H9 (cell line): ENCODE results near the gene TREML4. TPM values are rescaled to one million over a fixed set of nuclear protein-coding genes. Genes with fewer than 3 reads are reported as not detected.

Source experiments
- DNase-seq: peaks from one replicate; pipeline ENCODE4 v3.0.0-alpha.2; 2017
- H2AFZ ChIP-seq: one replicate; pipeline ENCODE4 v1.6.1; 2013; ENCODE audit warnings: mild to moderate bottlenecking, low read length, control low read depth, moderate library complexity
- H2AK5ac ChIP-seq: 2 replicates; pipeline ENCODE4 v1.6.1; 2013; ENCODE audit warnings: low read length, control low read depth, mixed read lengths; ENCODE audit not compliant: insufficient read length
- H2BK120ac ChIP-seq: one replicate; pipeline ENCODE4 v1.6.1; 2013; ENCODE audit warnings: low read depth, mild to moderate bottlenecking, low read length, control low read depth, inconsistent platforms; ENCODE audit not compliant: poor library complexity, severe bottlenecking
- H2BK12ac ChIP-seq: 2 replicates; pipeline ENCODE4 v1.6.1; 2013; ENCODE audit warnings: low read length, control low read depth, mixed read lengths, low read depth; ENCODE audit not compliant: insufficient read length
- H2BK15ac ChIP-seq: 2 replicates; pipeline ENCODE4 v1.6.1; 2013; ENCODE audit warnings: low read depth, low read length, control low read depth
- H2BK20ac ChIP-seq: one replicate; pipeline ENCODE4 v1.6.1; 2013; ENCODE audit warnings: low read depth, mild to moderate bottlenecking, low read length, control low read depth, inconsistent platforms; ENCODE audit not compliant: poor library complexity, severe bottlenecking
- H2BK5ac ChIP-seq: 2 replicates; pipeline ENCODE4 v1.6.1; 2013; ENCODE audit warnings: low read length, control low read depth, mixed read lengths; ENCODE audit not compliant: insufficient read length
- H3K14ac ChIP-seq: 2 replicates; pipeline ENCODE4 v1.6.1; 2013; ENCODE audit warnings: low read length, control low read depth; ENCODE audit not compliant: insufficient read depth
- H3K18ac ChIP-seq: 2 replicates; pipeline ENCODE4 v1.6.1; 2013; ENCODE audit warnings: low read depth, mild to moderate bottlenecking, mixed read lengths, low read length, control low read depth; ENCODE audit not compliant: insufficient read length
- H3K23ac ChIP-seq: 2 replicates; pipeline ENCODE4 v1.6.1; 2013; ENCODE audit warnings: low read length, control low read depth, mixed read lengths, low read depth; ENCODE audit not compliant: insufficient read length
- H3K23me2 ChIP-seq: 2 replicates; pipeline ENCODE4 v1.6.1; 2013; ENCODE audit warnings: low read depth, mild to moderate bottlenecking, mixed read lengths, low read length, control low read depth; ENCODE audit not compliant: insufficient read length, poor library complexity, severe bottlenecking
- H3K27ac ChIP-seq: 2 replicates; pipeline ENCODE4 v1.5.1; 2013; ENCODE audit warnings: low read length, control low read depth, mixed read lengths, low read depth; ENCODE audit not compliant: insufficient read length
- H3K27me3 ChIP-seq: 2 replicates; pipeline ENCODE4 v1.6.1; 2013; ENCODE audit warnings: low read length, control low read depth, inconsistent platforms; ENCODE audit not compliant: insufficient read depth
- H3K4ac ChIP-seq: 2 replicates; pipeline ENCODE4 v1.6.1; 2013; ENCODE audit warnings: low read depth, mild to moderate bottlenecking, control low read depth, inconsistent platforms, low read length, moderate library complexity
- H3K4me1 ChIP-seq: 2 replicates; pipeline ENCODE4 v1.6.1; 2013; ENCODE audit warnings: low read length, control low read depth, inconsistent platforms; ENCODE audit not compliant: insufficient read depth
- H3K4me2 ChIP-seq: 2 replicates; pipeline ENCODE4 v1.6.1; 2013; ENCODE audit warnings: low read length, control low read depth, mixed read lengths; ENCODE audit not compliant: insufficient read length, insufficient read depth
- H3K56ac ChIP-seq: 2 replicates; pipeline ENCODE4 v1.6.1; 2013; ENCODE audit warnings: low read depth, mild to moderate bottlenecking, mixed read lengths, low read length, control low read depth; ENCODE audit not compliant: insufficient read length
- H3K79me1 ChIP-seq: 2 replicates; pipeline ENCODE4 v1.6.1; 2013; ENCODE audit warnings: low read depth, mild to moderate bottlenecking, moderate library complexity, low read length, control low read depth, inconsistent platforms; ENCODE audit not compliant: insufficient read depth, poor library complexity, severe bottlenecking
- H3K79me2 ChIP-seq: 2 replicates; pipeline ENCODE4 v1.6.1; 2013; ENCODE audit warnings: low read length, control low read depth, inconsistent platforms; ENCODE audit not compliant: insufficient read depth
- H3K9ac ChIP-seq: 2 replicates; pipeline ENCODE4 v1.6.1; 2013; ENCODE audit warnings: low read length, control low read depth, mixed read lengths; ENCODE audit not compliant: insufficient read length; ENCODE audit errors: extremely low read depth
- H3K9me3 ChIP-seq: one replicate; pipeline ENCODE4 v1.6.1; 2013; ENCODE audit warnings: low read depth, low read length, inconsistent platforms; ENCODE audit not compliant: control insufficient read depth
- H3T11ph ChIP-seq: one replicate; pipeline ENCODE4 v1.6.1; 2013; ENCODE audit warnings: mild to moderate bottlenecking, low read length, control low read depth, inconsistent platforms
- H4K20me1 ChIP-seq: one replicate; pipeline ENCODE4 v1.6.1; 2013; ENCODE audit not compliant: control insufficient read depth, insufficient read length, insufficient read depth
- H4K5ac ChIP-seq: 2 replicates; pipeline ENCODE4 v1.6.1; 2013; ENCODE audit warnings: low read depth, mild to moderate bottlenecking, mixed read lengths, low read length, control low read depth; ENCODE audit not compliant: insufficient read length
- H4K8ac ChIP-seq: replicated peaks from 2 replicates; pipeline ENCODE4 v1.6.1; 2013; ENCODE audit warnings: low read length, control low read depth, mixed read lengths, low read depth; ENCODE audit not compliant: insufficient read length
- H4K91ac ChIP-seq: 2 replicates; pipeline ENCODE4 v1.6.1; 2013; ENCODE audit warnings: low read depth, mild to moderate bottlenecking, moderate library complexity, mixed read lengths, low read length, control low read depth; ENCODE audit not compliant: insufficient read length
- H3K27ac Mint-ChIP-seq, 3 experiments: 2 replicates in 2 of 3; 3 replicates in 1 of 3; pipeline ENCODE4 v1.8.0; 2020 to 2021; ENCODE audit warnings: mixed read lengths in 3 of 3, mild to moderate bottlenecking in 1 of 3, moderate library complexity in 1 of 3
- H3K27me3 Mint-ChIP-seq: 2 replicates; pipeline ENCODE4 v1.8.0; 2021; ENCODE audit warnings: low read depth, mild to moderate bottlenecking, moderate library complexity, mixed read lengths
- H3K36me3 Mint-ChIP-seq, 3 experiments: 2 replicates in 2 of 3; 3 replicates in 1 of 3; pipeline ENCODE4 v1.8.0; 2020 to 2021; ENCODE audit warnings: low read depth in 3 of 3, mixed read lengths in 3 of 3; ENCODE audit not compliant: insufficient read depth in 1 of 3
- H3K4me1 Mint-ChIP-seq, 2 experiments: 2 replicates each; pipeline ENCODE4 v1.8.0; 2020; ENCODE audit warnings: mixed read lengths in 2 of 2
- H3K4me3 Mint-ChIP-seq, 2 experiments: 2 replicates in 1 of 2; 3 replicates in 1 of 2; pipeline ENCODE4 v1.8.0; 2020 to 2021; ENCODE audit warnings: mild to moderate bottlenecking in 2 of 2, mixed read lengths in 2 of 2, moderate library complexity in 1 of 2
- H3K9me3 Mint-ChIP-seq, 2 experiments: 2 replicates in 1 of 2; 3 replicates in 1 of 2; pipeline ENCODE4 v1.8.0; 2020; ENCODE audit warnings: mild to moderate bottlenecking in 2 of 2, mixed read lengths in 2 of 2, moderate library complexity in 1 of 2
- CTCF ChIP-seq: fragments of 200-600 bp; sonication (generic); conservative IDR thresholded peaks from 3 replicates; pipeline ENCODE4 v1.8.0; 2021; ENCODE audit warnings: antibody characterized with exemption, mild to moderate bottlenecking
- WGBS: extraction: QIAGEN DNeasy Blood & Tissue Kit; methylation state at CpG from one replicate; pipeline ENCODE4 v1.1.7; 2013; ENCODE audit warnings: missing lambda C conversion rate, low lambda C conversion rate, mixed read lengths; ENCODE audit not compliant: insufficient read length; ENCODE audit errors: extremely low coverage; 5-methylcytosine and 5-hydroxymethylcytosine counted together
- total RNA-seq: library from RNA; stranded (reverse); gene quantifications from 2 replicates; pipeline ENCODE4 v1.2.1, GENCODE V29; 2021

The TREML4 gene
- total RNA-seq, 1 experiment from 2014 or later = not detected

- DNase-seq = no peak
- Mint-ChIP-seq H3K36me3 (no peaks in the 10 kb centered on the region), H3K9me3 (no peaks in the 10 kb centered on the region), H3K4me3 (no peak overlapping the region), H3K27ac (no peak overlapping the region), H3K4me1 (peaks cover 21% of the 10 kb centered on the region in 2 experiments), H3K27me3 (peaks cover 10% of the 10 kb centered on the region)
- no peaks in the 10 kb centered on the region for H3K79me1 ChIP-seq
- no peak overlapping the region for H3T11ph ChIP-seq
- no peak overlapping the region for H2AK5ac ChIP-seq
- H3K79me2 ChIP-seq = no peaks in the 10 kb centered on the region
- no peak overlapping the region for H3K27ac ChIP-seq
- H3K23ac ChIP-seq = no peak overlapping the region
- no peak overlapping the region for H3K4ac ChIP-seq
- no peaks in the 10 kb centered on the region for H4K20me1 ChIP-seq
- H3K56ac ChIP-seq = no peak overlapping the region
- no peak overlapping the region for H3K9ac ChIP-seq
- no peaks in the 10 kb centered on the region for H3K9me3 ChIP-seq
- no peaks in the 10 kb centered on the region for H3K27me3 ChIP-seq
- H2BK20ac ChIP-seq = no peak overlapping the region
- no peak for TF ChIP-seq CTCF
- H3K4me2 ChIP-seq = no peak overlapping the region
- no peak overlapping the region for H4K8ac ChIP-seq
- no peak overlapping the region for H4K91ac ChIP-seq
- no peak overlapping the region for H2BK120ac ChIP-seq
- H2AFZ ChIP-seq = no peak overlapping the region
- H2BK5ac ChIP-seq = no peak overlapping the region
- H3K18ac ChIP-seq = no peak overlapping the region
- no peak overlapping the region for H2BK12ac ChIP-seq
- H2BK15ac ChIP-seq = no peak overlapping the region
- no peak overlapping the region for H4K5ac ChIP-seq
- WGBS = no CpG with 5 or more reads among the region's 6 CpGs
- no peaks in the 10 kb centered on the region for H3K23me2 ChIP-seq
- H3K14ac ChIP-seq = no peak overlapping the region
- no peaks in the 10 kb centered on the region; the same call in 1 of the 2 replicates for H3K4me1 ChIP-seq
Observed at GRCh38 chr6:41232667-41233066, 4.5 kb downstream of the TREML4 start.
